Karpas-422 (cell line): ENCODE results near the gene MYBL2. TPM values are rescaled to one million over a fixed set of nuclear protein-coding genes. Genes with fewer than 3 reads are reported as not detected.

Experiments
- total RNA-seq: library from RNA; depleted of rRNA; stranded (reverse); fragments of >200 nt; shearing (Covaris generic); gene quantifications from 2 replicates; pipeline ENCODE4 v1.2.3, GENCODE V29; 2014; ENCODE audit warnings: low replicate concordance; rRNA removed

The MYBL2 gene
- total RNA-seq, 1 experiment from 2014 or later = 18.2 TPM

Other genes starting within 250 kb of the MYBL2 start
- 61.4 and 69.9 TPM in 2 replicates for gene SRSF6, start 209.2 kb upstream of the MYBL2 start, total RNA-seq
- gene L3MBTL1, start 159.4 kb upstream of the MYBL2 start, total RNA-seq = 15.5 and 31.2 TPM in 2 replicates
- 0.43 TPM in 1 of 2 replicates, not detected in the other for gene SGK2, start 108.1 kb upstream of the MYBL2 start, total RNA-seq
- 27.7 and 34.5 TPM in 2 replicates for gene IFT52, start 76.2 kb upstream of the MYBL2 start, total RNA-seq
- gene GTSF1L, start 59.9 kb downstream of the MYBL2 start, total RNA-seq = not detected in 2 replicates
- gene TOX2, start 247.7 kb downstream of the MYBL2 start, total RNA-seq = 42.9 and 54.1 TPM in 2 replicates